GM13977 (cell line): ENCODE measurements around the gene NFIA.

ENCODE experiments used
- DNase-seq: peaks from one replicate; pipeline ENCODE4 v3.0.0; 2012; ENCODE audit warnings: low spot score
- in situ Hi-C: fragments of 300-500 bp; cut with MboI; formaldehyde crosslinking; loops from one replicate; pipeline ENCODE4 v1.12.0; 2022; ENCODE audit warnings: low sequenced_read_pairs, low pct_unique_long_range_greater_than_20kb, mixed read lengths, inconsistent platforms; ENCODE audit not compliant: unreplicated experiment
- TF ChIP-seq, protein P1 (sequence below): IDR thresholded peaks from 2 replicates; pipeline ENCODE4 v1.5.1; 2012; ENCODE audit warnings: mild to moderate bottlenecking, control low read depth; ENCODE audit not compliant: insufficient read depth; ENCODE audit errors: extremely low read depth, missing control alignments

Gene NFIA

DNA sequence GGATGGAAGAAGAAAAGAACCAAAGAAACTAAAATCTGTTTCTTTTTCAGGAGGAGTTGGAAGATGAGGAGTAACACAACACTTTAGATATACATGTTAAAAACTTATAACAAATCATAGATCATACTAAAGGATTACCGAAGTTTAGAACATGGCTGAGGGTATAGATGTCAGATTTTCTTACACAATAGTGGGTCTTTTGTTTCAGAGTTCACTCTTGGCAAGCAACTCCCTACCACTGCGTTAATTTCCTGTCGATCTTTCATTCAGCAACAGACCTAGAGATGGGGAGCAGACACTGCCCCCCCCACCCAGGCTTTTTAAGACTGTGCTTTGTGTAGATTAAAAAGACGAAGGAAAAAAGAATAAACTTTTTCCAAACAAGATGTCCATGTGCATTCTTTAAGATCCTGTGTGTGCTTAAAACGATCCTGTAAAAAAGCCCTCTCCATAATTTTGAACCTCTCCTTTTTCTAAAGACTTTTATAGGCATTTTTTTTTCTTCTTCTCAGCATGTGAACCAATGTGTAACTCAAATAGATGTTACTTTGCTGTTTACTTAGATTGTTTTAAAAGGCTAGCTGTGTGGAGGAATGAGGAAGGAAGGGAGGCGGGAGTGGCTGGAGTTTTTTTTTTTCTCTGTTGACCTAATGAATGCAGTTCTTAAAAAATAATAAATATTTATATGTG is 50.4 kb downstream of the NFIA start:
- DNase-seq: no peak
- TF ChIP-seq, protein P1, sequence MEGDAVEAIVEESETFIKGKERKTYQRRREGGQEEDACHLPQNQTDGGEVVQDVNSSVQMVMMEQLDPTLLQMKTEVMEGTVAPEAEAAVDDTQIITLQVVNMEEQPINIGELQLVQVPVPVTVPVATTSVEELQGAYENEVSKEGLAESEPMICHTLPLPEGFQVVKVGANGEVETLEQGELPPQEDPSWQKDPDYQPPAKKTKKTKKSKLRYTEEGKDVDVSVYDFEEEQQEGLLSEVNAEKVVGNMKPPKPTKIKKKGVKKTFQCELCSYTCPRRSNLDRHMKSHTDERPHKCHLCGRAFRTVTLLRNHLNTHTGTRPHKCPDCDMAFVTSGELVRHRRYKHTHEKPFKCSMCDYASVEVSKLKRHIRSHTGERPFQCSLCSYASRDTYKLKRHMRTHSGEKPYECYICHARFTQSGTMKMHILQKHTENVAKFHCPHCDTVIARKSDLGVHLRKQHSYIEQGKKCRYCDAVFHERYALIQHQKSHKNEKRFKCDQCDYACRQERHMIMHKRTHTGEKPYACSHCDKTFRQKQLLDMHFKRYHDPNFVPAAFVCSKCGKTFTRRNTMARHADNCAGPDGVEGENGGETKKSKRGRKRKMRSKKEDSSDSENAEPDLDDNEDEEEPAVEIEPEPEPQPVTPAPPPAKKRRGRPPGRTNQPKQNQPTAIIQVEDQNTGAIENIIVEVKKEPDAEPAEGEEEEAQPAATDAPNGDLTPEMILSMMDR: no peak
- in situ Hi-C loops: no loop called here

DNA sequence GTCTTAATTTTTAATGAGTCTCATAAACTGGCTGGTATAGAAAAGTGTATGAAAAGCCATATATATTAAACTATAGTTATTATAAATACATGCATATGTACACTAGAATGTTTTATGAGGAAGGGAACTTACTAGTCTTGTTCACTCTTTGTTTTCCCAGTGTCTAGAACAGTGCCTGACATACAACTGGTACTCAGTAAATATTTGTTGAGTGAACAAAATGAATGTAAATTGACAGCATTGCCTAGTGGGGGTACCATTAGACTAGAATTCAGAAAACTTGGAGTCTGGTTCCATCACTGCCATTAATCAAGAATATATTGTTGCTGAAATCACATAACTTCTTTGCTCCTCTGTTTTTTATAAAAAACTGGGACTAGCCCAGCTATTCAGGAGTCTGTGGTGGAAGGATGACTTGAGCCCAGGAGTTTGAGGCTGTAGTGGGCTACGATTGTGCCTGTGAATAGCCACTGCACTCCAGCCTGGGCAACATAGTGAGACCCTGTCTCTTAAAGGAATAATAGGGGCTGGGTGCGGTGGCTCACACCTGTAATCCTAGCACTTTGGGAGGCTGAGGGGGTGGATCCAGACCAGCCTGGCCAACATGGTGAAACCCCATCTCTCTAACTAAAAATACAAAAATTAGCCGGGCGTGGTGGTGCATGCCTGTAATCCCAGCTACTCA is 51.1 kb downstream of the NFIA start:
- in situ Hi-C loops: no loop called here

DNA sequence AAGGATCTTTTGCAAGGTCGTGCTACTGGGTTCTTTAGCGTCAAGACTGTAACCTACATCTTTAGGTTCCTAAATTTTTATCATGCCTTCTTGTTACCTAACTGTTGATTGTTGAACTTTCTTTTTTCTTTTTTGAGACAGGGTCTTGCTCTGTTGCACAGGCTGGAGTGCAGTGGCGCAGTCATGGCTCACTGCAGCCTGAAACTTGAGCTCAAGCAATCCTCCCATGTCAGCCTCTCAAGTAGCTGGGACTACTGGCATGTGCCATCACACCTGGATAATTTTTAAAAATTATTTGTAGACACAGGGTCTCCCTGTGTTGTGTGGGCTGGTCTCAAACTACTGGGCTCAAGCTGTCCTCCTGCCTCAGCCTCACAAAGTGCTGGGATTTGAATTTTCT is 52.9 kb downstream of the NFIA start:
- in situ Hi-C loops: no loop called here
- no peak for DNase-seq
- TF ChIP-seq, protein P1: no peak

More for the DNA sequence above, 51.1 kb downstream of the NFIA start:
- no peak for DNase-seq
- TF ChIP-seq, protein P1: no peak

DNA sequence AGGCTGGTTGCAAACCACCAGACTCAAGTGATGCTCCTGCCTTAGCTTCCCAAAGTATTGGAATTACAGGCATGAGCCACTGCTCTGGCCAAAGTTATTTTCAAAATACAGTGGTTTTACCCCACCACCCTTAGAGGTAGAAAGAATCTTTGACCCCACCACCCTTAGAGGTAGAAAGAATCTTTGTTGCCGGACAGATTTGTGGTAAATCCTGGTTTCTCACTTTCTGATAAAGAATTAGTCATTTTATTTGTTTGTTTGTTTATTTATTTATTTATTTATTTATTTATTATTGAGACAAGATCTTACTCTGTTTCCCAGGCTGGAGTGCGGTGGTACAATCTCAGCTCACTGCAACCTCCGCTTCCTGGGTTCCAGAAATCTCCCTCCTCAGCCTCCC is 55.9 kb downstream of the NFIA start:
- DNase-seq: no peak
- TF ChIP-seq, protein P1: no peak
- in situ Hi-C loops: no loop called here

DNA sequence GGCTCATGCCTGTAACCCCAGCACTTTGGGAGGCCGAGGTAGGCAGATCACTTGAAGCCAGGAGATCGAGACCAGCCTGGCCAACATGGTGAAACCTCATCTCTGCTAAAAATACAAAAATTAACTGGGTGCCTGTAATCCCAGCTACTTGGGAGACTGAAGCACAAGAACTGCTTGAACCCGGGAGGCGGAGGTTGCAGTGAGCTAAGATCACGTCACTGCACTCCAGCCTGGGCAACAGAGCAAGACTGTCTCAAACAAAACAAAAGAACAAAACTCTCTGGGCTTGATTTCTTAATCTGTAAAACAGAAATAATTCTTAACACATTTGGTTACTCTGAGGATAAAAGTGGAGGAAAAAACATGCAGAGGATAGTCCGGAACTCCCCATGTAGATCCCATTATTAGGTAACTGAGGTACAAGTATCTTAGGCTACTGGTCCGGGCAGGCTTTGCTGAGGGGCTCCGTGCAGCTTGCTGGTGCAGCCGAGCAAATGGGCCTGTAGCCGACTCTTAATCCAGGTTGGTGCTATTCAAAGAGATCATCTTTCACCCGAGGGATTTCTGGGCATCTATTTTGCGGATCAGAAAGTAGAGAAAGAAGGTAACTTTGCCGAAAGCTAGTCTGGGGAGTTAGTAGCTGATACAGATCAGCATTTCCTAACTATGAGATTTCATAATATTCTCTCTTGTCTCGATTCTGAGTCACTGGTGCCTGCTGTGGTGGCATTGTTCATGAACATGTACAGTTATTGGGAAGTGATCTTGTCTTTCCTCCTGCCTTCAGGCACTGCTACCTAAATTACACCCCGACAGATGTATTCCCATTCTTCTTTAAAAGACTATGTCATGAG is 56.8 kb downstream of the NFIA start:
- TF ChIP-seq, protein P1: no peak
- in situ Hi-C loops: no loop called here
- DNase-seq: no peak

DNA sequence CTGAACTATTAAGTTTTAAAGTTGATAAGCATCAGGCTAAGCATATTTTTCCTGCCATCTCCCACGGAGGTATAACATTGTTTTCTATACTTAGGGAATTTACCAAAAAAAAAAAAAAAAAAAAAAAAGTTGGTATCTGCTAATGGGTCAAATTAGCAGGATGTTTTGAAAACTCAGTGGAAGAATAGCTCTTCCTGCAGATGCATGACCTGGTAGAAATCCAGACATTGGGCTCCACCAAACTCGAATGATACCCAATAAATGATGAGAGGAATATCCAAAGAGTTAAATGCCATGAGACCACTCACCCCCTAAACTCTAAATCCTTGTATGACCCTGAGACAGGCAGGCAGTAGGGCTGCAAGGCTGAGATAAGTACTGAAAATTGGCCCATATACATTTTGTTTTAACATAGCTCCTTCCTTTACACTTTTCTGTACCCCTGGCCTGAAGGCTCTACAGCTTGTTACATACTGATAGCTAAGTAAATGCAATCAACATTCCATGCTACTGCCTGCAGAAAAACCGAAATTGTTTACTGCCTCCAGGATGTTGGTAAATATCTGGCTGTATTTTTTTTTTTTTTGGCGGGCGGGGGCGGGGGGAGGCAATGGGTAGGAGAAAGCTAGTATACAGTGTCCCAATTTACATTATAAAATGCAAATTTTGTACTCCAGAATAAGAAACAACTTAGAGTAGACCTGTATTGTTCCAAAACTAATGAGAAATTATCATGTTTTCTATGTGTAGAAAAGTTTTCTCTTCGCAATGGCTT is 57.6 kb downstream of the NFIA start:
- in situ Hi-C loops: no loop called here
- DNase-seq: no peak
- TF ChIP-seq, protein P1: no peak
